Fibroblast of the conjunctiva (primary cell): ENCODE measurements around the gene FLACC1.
"Not testable (repeated sequence)": the region's sequence is repeated elsewhere in the genome, so short reads cannot be mapped to it uniquely, and the experiment has no call there.

Source experiments
- DNase-seq: peaks from one replicate; pipeline ENCODE4 v3.0.0-alpha.2; 2010; ENCODE audit warnings: low read depth

The FLACC1 gene

DNA sequence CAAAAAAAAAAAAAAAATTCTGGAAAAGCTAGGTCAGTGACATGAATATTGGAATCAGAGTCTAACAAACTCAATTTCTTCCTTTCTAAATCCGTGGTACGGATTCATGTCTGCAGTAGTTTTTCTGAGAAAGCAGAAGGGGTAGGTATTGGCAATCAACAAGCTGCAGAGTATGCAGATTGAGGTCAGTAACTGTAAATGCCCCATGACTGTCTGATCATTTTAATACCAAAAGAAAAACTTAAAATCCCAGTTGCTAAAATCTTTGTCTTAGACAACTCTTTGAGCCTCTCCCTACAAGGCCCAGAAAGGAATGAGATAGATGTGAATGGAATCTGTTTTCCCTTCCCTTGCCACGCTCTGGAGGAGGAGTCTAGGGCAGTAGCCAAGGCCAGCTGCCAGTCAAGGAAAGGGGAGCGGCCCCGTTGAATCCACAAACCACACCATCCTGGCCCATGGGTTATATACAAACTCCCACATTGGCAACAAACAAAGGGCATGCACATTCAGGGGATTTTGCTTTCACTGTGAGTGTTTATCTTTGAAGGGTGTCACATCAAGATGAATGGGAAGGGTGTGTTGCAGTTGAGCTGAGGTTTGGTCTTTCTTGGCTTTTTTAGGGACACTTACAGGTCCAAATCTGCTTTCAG is 102.9 kb downstream of the FLACC1 start:
- peak; percentile 22 for DNase-seq

DNA sequence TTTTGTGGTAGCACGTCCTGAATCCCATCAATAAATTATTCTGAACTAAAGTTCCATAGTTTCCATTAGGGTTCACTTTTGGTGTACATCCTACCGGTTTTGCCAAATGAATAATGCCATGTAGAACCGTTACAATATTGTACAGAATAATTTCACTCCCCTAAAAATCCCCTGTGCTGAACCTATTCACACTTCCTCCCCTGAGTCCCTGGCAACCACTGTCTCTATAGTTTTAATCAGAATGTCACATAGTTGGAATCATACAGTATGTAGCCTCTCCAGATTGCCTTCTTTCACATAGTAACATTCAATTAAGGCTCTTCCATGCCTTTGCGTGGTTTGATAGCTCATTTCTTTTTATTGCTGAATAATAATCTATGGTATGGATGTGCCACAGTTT is 106.4 kb downstream of the FLACC1 start:
- DNase-seq = no peak

DNA sequence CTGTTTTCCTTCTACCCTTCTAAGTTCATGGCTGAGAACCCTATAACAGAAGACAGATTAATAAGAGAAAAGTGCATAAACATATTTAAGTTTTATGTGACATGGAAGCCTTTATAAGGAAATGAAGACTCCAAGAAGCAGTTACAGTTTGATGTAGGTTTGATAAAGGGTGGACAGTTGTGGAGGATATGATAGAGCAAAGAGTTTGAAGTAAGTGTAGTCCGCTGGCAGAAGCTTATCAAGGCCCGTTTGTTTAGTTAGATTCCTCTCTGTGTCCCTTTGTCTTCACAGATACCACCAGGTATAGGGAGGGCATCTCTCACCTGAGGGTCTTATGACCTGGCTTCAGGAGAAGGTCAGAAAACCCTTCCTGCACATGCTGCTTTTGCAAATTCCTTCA is 107.3 kb downstream of the FLACC1 start:
- DNase-seq = no peak

GRCh38 chr2:201248288-201248844 is 108.8 kb downstream of the FLACC1 start:
- DNase-seq = no peak

DNA sequence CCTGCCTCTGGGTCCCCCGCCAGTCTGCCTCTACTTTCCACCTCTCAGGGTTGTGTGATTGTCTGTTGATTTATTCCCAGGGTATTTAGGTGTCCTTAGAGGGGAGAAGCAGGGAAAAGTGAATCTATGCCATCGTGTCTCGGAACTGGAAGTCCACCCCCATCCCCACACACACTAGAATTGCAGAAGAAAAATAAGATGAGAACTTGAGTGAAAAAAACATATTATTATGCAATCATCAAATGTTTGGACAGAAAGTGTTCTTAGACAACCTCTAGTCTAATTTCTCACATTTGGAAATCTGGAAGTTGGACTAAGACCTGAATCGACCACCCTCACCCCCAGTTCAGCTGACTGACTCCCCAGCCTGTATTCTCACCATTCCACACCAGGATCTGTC is 110.9 kb downstream of the FLACC1 start:
- no peak for DNase-seq

DNA sequence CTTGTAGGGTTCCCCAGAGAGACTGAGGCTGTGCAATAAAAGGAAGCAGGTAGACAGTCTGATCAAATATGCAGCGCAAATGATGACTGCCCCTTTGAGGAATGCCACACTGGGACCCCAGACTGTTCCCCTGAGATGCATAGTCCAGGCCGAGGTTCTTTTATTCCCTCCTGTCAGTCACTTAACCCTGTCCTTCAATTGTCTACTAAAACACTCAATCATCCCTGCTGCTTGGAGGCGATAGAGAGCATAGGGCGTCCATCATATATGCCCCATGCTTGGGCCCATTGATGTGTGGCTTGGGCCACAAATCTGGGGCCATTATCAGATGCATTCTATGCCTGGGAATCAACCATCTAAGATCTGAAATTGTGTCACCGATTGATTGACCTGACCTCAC is 112.3 kb downstream of the FLACC1 start:
- DNase-seq = no peak

GRCh38 chr2:201242571-201243277 is 114.4 kb downstream of the FLACC1 start:
- no peak for DNase-seq

DNA sequence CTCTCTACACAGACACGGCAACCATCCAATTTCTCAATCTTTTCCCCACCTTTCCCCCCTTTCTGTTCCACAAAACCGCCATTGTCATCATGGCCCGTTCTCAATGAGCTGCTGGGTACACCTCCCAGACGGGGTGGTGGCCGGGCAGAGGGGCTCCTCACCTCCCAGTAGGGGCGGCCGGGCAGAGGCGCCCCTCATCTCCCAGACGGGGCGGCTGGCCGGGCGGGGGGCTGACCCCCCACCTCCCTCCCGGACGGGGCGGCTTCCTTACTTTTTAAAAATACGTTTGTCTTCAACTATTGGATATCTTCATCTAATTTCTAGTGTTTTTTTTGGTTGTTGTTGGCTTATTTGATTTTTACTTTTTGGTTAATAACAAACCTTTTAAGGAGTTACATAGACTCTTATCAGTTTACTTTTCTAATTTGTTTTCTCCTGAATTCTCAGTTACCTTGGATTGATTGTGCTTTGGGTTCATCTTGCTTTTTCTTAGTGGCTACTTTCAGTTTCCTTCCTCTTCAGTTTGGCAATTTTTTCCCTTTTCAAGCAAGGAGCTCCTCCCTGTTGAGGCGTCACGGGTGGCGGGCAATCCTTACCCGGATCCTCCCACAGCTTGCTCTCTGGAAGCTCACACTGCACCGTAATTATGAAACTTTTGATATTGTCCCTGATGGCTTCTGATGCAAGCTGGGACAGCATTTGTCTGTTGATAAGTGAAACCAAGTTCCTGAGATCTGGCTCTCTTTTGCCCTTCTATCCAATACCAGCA is 117.8 kb downstream of the FLACC1 start:
- DNase-seq = not testable (repeated sequence)
